GM04503 (cell line): ENCODE data around the gene LHFPL3.

Experiments used
- DNase-seq: peaks from one replicate; pipeline ENCODE4 v3.0.0-alpha.2; 2012; ENCODE audit warnings: low read depth

Gene LHFPL3

GRCh38 chr7:104800307-104800706 lies 471.9 kb downstream of the LHFPL3 start:
- no peak for DNase-seq

- DNase-seq: no peak
Measured at GRCh38 chr7:104801022-104801421, 472.6 kb downstream of the LHFPL3 start.

- DNase-seq: no peak
Measured at GRCh38 chr7:104803931-104804330, 475.5 kb downstream of the LHFPL3 start.

GRCh38 chr7:104804696-104805095 lies 476.3 kb downstream of the LHFPL3 start:
- no peak for DNase-seq

GRCh38 chr7:104805449-104806317 lies 477.3 kb downstream of the LHFPL3 start:
- DNase-seq: no peak

GRCh38 chr7:104807671-104808070 lies 479.3 kb downstream of the LHFPL3 start:
- no peak for DNase-seq

GRCh38 chr7:104809906-104810305 lies 481.5 kb downstream of the LHFPL3 start:
- no peak for DNase-seq

GRCh38 chr7:104814126-104814525 lies 485.7 kb downstream of the LHFPL3 start:
- no peak for DNase-seq

- no peak for DNase-seq
Measured at GRCh38 chr7:104814671-104815400, 486.4 kb downstream of the LHFPL3 start.

- DNase-seq: no peak
Measured at GRCh38 chr7:104816537-104816936, 488.1 kb downstream of the LHFPL3 start.

GRCh38 chr7:104818961-104819880 lies 490.8 kb downstream of the LHFPL3 start:
- DNase-seq: no peak

GRCh38 chr7:104820836-104821535 lies 492.6 kb downstream of the LHFPL3 start:
- DNase-seq: no peak

GRCh38 chr7:104823177-104823576 lies 494.8 kb downstream of the LHFPL3 start:
- DNase-seq: no peak

- DNase-seq: no peak
Measured at GRCh38 chr7:104825099-104825498, 496.7 kb downstream of the LHFPL3 start.

GRCh38 chr7:104826135-104826534 lies 497.7 kb downstream of the LHFPL3 start:
- no peak for DNase-seq

- no peak for DNase-seq
Measured at GRCh38 chr7:104836976-104837375, 508.6 kb downstream of the LHFPL3 start.

- DNase-seq: no peak
Measured at GRCh38 chr7:104838537-104839299, 510.3 kb downstream of the LHFPL3 start.

GRCh38 chr7:104839842-104840241 lies 511.4 kb downstream of the LHFPL3 start:
- DNase-seq: no peak

- no peak for DNase-seq
Measured at GRCh38 chr7:104841798-104842197, 513.4 kb downstream of the LHFPL3 start.

GRCh38 chr7:104843198-104843597 lies 514.8 kb downstream of the LHFPL3 start:
- DNase-seq: no peak

GRCh38 chr7:104845557-104845956 lies 517.2 kb downstream of the LHFPL3 start:
- DNase-seq: no peak
